Measurements from ENCODE around the gene SPTAN1.

The SPTAN1 gene

DNA sequence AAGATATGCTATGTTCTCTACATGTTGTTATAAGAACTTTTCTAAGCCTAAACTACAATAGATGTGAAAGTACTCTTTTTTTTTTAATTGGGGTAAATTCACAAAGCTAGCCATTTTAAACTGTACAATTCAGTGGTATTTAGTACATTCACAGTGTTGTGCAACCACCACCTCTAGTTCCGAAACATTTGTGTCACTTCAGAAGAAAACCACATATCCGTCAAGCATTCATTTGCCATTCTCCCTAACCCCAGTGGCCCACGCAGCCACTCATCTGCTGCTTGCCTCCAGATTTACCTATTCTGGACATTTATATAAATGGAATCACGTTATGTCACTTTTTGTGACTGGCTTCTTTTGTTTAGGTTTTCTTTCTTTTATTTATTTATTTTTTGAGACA lies 43.1 kb downstream of the SPTAN1 start:
- DNase-seq (ENCODE audit: low spot score): no peak

GRCh38 chr9:128600099-128600498 lies 47.7 kb downstream of the SPTAN1 start:
- DNase-seq (ENCODE audit: low spot score): no peak

DNA sequence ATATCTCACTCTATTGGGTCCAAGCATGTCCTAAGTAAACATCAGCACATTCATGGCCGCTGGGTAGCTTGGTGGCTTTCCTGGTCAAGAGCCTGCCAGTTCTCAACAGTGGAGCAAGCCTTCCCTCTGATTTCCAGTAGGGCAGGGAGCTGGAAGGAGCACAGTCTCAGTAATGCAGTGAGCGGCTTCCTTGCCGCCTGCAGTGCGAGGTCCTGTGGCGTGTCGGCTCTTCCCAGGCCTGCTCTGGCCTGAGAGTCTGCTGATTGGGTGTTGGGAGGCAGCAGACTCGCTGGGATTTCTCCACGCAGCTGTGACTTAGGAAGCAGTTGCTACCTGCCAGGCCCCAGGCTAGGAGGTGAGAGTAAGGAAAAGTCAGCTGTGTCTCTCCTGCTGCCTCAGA lies 51.3 kb downstream of the SPTAN1 start:
- no peak for DNase-seq (ENCODE audit: low spot score)

DNA sequence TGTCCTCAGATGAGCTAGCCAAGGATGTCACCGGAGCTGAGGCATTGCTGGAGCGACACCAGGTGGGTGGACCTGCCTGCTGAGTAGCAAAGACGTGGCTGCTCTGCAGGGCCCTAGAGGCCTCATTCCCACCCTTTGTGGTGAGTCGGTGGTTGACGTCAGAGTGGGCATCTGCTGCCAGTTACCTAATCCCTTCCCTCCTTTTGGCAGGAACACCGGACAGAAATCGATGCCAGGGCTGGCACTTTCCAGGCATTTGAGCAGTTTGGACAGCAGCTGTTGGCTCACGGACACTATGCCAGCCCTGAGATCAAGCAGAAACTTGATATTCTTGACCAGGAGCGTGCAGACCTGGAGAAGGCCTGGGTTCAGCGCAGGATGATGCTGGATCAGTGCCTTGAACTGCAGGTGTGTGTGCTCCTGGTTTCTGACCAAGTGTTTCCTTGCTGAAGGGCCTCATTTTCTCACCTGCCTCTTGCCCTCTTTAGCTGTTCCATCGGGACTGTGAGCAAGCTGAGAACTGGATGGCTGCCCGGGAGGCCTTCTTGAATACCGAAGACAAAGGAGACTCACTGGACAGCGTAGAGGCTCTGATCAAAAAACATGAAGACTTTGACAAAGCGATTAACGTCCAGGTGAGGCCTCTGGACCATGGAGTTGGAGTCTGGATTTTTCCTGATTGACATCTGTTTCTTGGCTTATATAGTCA lies 55.4 kb downstream of the SPTAN1 start:
- no peak for DNase-seq (ENCODE audit: low spot score)

DNA sequence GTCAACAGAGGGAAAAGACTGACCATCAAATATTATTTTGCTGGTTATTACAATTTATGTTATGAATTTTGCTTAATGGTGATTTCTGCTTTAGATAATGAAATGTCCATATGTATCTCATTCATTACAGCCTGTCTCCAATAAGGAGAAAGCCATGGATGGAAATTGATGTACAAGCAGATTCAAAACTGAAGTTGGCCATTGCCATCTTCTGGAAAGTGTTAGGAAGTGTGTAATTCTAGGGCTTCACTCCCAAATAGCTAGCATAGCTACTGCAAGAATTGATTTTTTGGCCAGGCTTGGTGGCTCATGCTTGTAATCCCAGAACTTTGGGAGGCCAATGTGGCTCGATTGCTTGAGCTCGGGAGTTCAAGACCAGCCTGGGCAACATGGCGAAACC lies 58.5 kb downstream of the SPTAN1 start:
- no peak for DNase-seq (ENCODE audit: low spot score)

DNA sequence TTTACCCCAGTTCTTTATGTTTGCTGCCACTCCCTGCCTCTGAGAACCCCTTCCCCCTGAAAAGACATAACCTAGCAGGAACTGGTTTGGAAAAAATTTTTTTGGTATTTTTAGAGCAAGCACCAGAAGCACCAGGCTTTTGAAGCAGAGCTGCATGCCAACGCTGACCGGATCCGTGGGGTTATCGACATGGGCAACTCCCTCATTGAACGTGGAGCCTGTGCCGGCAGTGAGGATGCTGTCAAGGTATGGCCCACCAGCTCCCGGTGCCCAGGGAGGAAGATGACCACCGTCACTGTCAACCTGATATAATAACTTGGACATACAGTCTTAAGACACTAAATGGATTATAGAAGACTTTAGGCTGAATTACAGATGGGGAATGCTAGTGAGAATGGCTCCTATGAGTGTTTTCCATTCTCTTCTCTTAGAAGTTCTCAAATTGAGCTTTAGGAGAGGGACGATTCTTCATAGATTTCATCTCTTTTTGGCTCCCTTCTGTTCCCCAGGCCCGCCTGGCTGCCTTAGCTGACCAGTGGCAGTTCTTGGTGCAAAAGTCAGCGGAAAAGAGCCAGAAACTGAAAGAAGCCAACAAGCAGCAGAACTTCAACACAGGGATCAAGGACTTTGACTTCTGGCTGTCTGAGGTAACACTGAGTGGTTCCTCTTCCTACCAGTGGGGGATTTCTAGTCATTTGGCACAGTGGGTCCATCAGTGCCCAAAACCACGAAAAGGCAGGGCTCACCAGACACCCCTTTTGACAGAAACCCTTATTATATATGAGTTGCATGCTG lies 59.4 kb downstream of the SPTAN1 start:
- no peak for DNase-seq (ENCODE audit: low spot score)

DNA sequence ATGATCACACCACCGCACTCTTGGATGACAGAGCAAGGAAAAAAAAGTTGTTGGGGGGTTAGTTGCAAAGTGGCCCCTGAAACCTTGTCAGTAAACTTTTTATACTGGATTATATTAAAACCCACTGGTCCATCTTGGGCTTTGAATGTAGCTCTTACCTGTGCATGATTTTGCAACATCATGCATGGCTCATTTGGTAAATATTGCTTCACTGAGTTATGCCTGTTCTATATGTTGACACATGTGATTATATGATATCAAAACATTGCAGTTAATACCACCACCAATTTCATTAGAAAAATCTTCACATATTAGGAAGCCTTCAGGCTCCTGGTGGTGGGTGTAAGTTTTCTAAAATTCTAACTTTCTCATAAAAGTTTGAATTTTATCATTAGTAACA lies 62.3 kb downstream of the SPTAN1 start:
- no peak for DNase-seq (ENCODE audit: low spot score)

DNA sequence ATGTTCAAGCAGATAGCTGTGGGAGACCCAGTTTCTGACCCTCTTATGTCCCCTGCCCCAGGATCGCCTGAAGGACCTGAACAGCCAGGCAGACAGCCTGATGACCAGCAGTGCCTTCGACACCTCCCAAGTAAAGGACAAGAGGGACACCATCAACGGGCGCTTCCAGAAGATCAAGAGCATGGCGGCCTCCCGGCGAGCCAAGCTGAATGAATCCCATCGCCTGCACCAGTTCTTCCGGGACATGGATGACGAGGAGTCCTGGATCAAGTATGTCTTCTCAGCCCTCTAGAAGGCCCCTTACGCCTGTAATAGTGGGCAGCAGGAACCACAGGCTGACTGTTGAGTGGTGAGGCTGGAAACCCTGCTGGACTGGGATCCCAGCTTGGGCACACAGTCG lies 63.2 kb downstream of the SPTAN1 start:
- DNase-seq (ENCODE audit: low spot score): no peak

GRCh38 chr9:128617943-128618342 lies 65.6 kb downstream of the SPTAN1 start:
- DNase-seq (ENCODE audit: low spot score): no peak

GRCh38 chr9:128619127-128619526 lies 66.7 kb downstream of the SPTAN1 start:
- no peak for DNase-seq (ENCODE audit: low spot score)

DNA sequence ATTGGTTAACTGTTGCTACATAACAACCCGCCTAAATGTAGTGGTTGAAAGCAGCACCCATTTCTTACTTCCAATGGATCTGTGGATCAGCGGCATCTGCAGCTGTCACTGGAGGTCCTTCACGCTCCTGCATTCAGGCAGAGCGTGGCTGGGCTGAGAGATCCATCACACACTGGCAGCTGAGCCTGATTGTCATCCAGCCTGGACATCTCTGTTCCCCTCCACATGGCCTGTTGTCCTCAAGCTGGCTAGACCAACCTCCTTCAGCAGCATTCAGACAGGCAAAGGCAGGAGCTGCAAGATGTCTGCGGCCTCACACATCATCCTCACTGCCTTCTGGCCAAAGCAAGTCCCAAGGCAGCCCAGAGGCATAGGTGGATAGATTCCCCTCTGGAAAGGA lies 67.4 kb downstream of the SPTAN1 start:
- no peak for DNase-seq (ENCODE audit: low spot score)

DNA sequence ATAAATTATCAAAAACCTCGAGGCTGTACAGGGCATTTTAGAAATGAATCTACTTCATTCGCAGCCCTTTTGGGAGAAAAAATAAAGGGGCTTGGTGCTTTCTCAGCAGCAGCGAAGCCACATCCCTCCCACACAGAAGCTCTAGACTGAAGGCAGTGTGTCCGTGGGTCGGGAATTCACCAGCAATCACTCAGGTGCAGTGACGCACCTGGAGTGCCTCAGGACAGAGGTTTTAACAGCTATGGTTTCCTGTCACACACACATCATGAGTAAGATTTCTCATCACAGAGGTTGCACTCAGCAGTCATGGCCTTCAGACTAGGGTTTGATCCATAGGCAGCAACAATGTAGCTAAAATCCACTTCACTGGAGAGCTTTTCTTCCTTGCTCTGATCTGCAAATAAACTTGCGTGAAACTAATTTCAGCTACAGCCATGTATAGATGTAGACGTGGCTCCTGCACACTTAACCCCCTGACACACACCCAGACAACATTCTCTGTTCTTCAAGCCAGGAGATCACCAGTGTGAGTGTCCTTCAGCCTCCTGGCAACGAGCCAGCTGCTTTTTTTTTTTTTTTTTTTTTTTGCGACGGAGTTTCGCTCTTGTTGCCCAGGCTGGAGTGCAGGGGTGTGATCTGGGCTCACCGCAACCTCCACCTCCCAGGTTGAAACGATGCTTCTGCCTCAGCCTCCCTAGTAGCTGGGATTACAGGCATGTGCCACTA lies 69.5 kb downstream of the SPTAN1 start:
- no peak for DNase-seq (ENCODE audit: low spot score)

GRCh38 chr9:128624566-128624965 lies 72.2 kb downstream of the SPTAN1 start:
- no peak for DNase-seq (ENCODE audit: low spot score)

DNA sequence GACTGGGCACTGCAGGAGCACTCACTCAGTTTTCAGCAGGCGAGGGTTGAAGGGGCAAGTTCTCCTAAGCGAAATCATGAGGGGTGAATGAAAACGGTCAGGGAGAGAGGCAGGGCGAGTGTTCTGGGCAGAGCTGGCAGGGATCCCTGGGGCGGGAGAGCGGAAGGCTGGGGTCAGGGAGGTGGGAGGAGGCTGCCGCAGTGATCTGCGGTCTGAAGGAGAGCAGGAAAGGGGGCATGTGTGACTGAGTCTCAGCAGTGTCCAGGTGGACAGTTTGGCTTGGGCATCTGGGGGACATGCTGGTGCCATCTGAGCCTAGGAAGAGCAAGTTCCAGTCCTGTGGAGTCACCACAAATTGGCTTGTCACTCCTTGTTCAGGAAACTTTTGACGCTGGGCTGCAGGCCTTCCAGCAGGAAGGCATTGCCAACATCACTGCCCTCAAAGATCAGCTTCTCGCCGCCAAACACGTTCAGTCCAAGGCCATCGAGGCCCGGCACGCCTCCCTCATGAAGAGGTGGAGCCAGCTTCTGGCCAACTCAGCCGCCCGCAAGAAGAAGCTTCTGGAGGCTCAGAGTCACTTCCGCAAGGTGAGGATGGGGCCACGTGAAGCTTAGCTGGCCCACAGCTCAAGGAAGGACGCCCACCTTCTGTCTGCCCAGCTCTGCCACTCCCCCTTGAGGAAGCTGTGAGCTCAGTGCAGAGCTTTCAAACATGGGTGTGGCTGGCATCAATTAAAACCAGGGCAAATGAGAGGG lies 73.2 kb downstream of the SPTAN1 start:
- no peak for DNase-seq (ENCODE audit: low spot score)

DNA sequence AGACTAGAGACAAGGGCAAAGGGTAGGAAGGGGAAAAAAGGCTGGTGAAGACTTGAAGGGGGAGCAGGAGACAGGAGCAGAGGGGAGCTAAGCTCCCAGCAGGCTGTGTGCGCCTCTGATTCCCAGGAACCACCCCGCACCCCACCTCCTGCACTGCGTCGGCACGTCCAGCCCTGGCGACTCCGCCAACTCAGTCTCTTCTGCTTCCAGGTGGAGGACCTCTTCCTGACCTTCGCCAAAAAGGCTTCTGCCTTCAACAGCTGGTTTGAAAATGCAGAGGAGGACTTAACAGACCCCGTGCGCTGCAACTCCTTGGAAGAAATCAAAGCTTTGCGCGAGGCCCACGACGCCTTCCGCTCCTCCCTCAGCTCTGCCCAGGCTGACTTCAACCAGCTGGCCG lies 73.8 kb downstream of the SPTAN1 start:
- no peak for DNase-seq (ENCODE audit: low spot score)

GRCh38 chr9:128627127-128627715 lies 74.8 kb downstream of the SPTAN1 start:
- no peak for DNase-seq (ENCODE audit: low spot score)

- no peak for DNase-seq (ENCODE audit: low spot score)
Observed at GRCh38 chr9:128627906-128628305, 75.5 kb downstream of the SPTAN1 start.

DNA sequence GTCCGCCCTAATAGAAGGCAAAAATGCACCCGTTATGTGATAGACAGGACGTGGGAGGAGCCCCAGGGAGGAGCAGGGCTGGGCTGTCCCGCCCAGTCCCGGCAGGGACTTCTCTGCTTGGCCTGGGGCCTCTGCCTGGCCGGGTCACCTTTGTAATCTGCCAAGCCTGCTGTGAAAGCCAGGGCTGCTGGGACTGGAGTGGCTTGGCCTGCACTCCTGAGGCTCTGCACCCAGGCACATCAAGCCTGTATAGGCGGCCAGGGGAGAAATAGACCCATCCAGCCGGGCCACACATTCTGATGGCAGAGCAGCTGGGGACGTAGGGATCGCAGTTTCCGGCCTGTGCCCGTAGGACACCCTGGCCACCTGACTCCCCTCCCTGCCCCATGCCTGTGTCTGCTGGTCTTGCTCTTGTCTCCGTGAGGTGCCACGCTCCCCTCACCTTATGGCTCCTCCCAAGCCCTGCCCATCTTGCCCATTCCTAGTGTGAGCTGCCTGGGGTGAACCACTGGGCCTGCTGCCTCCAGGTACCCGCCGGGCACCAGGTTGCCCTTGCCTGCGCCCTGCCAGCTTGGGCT lies 76.2 kb downstream of the SPTAN1 start:
- no peak for DNase-seq (ENCODE audit: low spot score)

DNA sequence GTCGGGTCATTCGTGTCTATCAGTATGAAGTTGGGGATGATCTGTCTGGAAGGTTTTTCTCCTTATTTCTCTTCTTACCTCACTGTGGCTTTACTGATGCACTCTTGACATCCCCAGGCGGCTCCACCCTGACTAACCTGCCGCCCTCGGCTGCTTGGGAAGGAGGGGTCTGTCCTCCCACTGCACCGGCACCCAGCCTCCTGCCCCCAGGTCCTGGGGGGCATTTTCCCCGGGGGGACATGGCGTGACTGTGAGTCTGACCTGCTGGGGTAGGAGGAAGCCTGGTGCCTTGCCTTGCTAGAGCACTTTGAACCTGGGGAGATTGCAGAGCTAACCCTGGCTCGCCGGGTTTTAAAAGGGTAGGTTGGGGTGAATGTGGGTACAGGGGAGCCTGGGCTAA lies 76.7 kb downstream of the SPTAN1 start:
- DNase-seq (ENCODE audit: low spot score): no peak

DNA sequence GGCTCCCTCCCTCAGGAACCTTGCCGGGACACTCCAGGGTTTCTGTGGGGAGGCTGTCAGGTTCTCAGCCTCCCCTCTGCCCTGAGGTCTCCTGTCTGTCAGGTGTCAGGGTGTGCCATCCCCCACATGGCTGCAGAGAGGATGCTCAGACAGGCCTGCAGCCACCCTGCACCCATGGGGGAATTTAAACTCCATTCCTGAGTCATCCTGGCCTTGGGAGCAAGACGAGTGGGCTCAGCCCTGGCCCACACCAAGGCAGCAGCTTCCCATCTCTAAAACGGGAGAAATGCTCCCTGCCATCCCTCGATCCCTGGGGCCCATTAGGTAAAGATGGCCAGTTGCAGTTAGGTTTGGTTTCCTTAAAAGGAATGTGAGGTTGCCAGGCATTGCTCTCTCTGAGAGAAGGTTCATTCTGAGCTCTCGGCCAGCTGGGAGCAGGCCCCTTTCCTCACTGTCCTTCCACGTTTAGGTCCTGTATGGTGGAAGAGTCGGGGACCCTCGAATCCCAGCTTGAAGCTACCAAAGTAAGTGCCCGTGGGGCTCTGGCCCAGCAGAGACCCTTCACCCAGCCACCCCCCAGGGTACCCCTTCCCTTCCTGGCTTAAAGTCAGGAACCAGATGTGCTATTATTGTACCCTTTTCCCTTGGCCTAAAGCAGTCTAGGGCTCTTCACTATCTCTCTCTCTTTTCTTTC lies 77.6 kb downstream of the SPTAN1 start:
- no peak for DNase-seq (ENCODE audit: low spot score)

GRCh38 chr9:128631636-128632035 lies 79.2 kb downstream of the SPTAN1 start:
- no peak for DNase-seq (ENCODE audit: low spot score)
